KBM-7 (cell line): ENCODE measurements around the gene ERCC6L.
"Not testable (repeated sequence)": the region's sequence is repeated elsewhere in the genome, so short reads cannot be mapped to it uniquely, and the experiment has no call there.

Source experiments
- DNase-seq: peaks from one replicate; pipeline ENCODE4 v3.0.0-alpha.2; 2015
- in situ Hi-C: fragments of 300-500 bp; cut with MboI; formaldehyde crosslinking; loops from 2 replicates; pipeline ENCODE4 v1.14.3; 2020; ENCODE audit warnings: low sequenced_read_pairs, low pct_unique_long_range_greater_than_20kb, mixed read lengths

ERCC6L gene

DNA sequence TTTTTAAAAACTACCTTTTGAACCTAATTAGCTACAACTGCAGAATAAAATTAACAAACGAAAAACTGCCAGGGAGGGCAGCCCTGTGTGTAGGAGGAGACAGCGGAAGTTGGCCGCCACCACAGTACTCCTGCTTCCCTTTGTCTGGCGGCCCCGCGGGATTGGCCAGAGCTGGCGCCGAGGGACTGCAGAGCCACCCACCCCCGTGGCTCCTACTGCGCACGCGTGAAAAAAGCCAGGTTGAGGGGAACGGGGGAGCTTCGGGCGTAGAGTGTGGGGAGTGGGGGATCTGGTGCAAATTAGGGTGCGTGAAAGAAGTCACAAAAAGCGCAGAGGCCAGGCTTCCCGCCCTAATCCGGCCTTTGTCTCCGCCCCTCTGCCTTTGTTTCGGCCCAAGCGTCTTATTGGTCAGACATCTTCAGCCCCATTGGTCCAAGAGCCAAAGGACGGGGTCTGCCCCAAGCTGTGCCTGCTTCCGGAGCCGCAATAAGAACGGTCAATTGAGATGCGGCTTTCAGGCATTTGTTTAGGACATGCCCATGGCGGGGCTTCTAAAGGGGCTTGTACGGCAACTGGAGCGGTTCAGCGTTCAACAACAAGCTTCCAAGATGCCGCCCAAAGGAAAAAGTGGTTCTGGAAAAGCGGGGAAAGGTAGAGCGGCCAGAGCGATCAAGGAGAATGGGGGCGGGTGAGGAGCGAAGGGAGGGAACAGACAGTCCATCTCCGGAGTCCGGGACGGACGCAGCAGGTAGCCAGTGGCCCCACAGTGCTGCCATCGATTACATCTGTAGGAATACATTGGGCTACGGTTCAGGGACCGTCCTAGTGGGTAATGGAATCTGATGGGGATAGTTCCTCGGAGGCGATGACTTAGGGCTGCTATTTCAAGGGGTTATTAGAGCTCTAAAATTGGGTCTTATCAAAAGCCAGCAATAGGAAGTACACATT is 57.4 kb downstream of the ERCC6L start, which contains the start of gene PIN4:
Gene PIN4 (plus strand): TSS at position 580 of the 948 bp plus-strand sequence. CDS start 29 bp downstream, at position 609.
- DNase-seq = peak; percentile 100
- in situ Hi-C loops = no loop called here

DNA sequence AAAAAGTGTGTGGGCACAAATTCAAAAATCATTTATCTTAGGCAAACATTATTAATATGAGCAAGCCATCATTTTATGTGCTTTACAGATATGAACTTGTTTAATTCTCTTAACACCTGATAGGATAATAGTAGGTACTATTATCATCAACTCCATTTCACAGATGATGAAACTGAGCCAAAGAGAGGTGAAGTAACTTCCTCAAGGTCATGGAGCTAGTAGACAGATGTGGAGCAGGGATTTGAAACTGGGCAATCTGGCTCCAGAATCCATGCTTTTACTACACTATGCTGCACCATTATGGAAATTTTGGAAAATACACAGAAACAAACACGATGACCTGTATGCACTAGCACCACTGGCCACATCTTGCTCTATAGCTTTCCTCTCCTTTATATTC is 58.3 kb downstream of the ERCC6L start:
- DNase-seq = no peak
- in situ Hi-C loops = no loop called here

DNA sequence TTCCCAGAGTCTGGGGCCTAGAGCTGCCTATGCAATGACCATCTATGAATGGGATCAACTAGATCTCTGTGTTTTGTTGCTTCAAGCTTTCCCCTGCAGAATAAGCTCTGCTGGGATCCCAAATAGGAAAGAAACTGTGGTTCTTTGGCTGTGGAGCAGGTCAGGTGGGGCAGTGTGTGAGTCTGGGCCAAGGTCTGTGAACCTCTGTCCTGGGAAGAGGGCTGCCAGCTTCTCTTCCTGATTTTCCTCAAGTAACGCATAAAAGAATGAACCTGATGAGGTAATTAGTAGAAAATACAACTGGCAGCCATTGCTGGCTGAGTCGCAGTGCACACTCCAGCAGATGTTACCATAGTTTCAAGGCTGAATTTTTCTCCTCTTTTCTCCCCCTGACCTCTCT is 61.8 kb downstream of the ERCC6L start:
- in situ Hi-C loops = no loop called here
- DNase-seq = no peak

DNA sequence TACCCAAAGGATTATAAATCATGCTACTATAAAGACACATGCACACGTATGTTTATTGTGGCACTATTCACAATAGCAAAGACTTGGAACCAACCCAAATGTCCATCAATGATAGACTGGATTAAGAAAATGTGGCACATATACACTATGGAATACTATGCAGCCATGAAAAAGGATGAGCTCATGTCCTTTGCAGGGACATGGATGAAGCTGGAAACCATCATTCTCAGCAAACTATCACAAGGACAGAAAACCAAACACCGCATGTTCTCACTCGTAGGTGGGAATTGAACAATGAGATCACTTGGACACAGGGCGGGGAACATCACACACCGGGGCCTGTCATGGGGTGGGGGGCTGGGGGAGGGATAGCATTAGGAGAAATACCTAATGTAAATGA is 62.5 kb downstream of the ERCC6L start:
- DNase-seq, in situ Hi-C loops: not testable (repeated sequence)

DNA sequence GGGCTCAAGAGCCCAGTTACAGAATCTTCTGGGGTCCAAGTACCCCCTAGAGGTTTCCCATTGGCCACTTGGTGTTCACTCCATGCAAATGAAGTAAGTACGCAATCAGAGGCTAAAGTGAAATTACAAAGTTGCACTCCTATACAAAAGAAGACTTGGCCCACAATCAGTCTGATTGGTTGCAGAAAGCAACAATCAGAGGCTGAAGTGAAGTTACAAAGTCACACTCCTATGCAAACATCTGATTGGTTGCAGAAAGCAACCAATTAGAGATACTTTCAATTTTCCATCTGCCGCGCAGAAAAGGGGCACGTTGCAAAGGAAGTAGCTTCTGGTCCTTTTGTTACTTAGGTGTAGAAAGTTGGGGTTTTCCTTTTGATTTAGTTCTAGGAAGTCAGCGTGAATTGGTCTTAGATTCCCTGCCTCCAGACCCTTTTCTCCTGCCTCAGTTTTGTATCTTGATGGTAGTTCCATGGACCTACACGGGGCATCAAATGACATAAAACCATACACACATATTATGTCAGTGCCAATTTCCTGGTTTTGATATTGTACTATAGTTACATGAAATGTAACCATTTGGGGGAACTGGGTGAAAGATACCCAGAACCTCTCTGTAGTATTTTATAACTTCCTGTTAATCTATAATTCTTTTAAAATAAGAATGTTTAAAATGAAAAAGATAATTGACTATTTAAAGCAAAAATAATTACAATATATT is 69.7 kb downstream of the ERCC6L start:
- DNase-seq = no peak

DNA sequence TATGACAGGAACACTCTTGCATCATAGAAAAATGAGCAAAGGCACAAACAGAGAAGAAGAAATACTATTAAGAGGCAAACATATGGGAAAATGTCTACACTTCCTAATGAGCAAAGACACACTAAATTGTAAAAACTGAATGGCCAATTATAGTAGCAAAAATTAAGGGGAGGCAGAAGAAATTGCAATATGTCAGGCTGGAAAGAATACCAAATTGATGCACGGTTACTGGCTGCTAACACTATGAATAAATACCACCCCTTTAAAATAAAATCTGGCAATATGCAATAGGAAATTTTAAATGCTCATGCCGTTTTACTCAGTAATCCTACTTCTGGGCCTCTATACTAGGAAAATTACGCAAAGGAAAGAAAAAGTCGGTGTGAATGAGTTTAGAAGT is 73.3 kb downstream of the ERCC6L start:
- in situ Hi-C loops = no loop called here
- no peak for DNase-seq

More for the DNA sequence above, 69.7 kb downstream of the ERCC6L start:
- in situ Hi-C loops = no loop called here

DNA sequence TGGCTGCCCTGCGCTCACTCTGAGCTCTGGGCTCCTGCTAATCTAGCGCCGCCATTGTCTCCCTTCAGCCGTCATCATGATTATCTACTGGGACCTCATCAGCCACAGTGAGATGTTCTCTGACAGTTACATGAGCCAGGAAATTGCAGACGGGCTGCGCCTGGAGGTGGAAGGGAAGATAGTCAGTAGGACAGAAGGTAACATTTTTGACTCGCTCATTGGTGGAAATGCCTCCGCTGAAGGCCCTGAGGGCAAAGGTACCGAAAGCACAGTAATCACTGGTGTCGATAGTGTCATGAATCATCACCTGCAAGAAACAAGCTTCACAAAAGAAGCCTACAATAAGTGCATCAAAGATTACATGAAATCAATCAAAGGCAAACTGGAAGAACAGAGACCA is 79.1 kb downstream of the ERCC6L start:
- no peak for DNase-seq
- in situ Hi-C loops = no loop called here

DNA sequence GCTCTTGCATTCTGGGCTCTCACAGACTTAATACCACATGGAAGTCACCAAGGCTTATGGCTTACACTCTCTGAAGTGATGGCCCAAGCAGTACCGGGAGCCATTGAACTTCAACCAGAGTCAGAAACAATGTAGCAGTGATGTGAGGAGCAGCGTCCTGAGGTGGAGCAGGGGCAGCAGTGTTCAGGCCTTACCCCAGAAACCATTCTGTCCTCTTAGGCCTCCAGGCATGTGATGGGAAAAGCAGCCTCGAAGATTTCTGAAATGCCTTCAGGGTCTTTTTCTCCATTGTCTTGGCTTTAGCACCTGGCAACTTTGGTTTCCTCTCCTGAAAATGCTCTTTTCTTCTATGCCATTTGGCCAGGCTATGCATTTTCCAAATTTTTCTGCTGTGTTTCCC is 80.1 kb downstream of the ERCC6L start:
- in situ Hi-C loops = no loop called here
- DNase-seq = no peak
